Prostate gland (tissue), 2 donors: ENCODE data around the gene GIPC1.

ENCODE experiments used
- POLR2A ChIP-seq: fragments of 450-650 bp; IDR thresholded peaks from one replicate; pipeline ENCODE4 v1.6.1; 2016; ENCODE audit warnings: antibody characterized with exemption, mild to moderate bottlenecking
- TF ChIP-seq, protein P1 (sequence below), 4 experiments: fragments of 200-600 bp in 2 of 4; fragments of 450-650 bp in 2 of 4; sonication (generic) in 2 of 4; IDR thresholded peaks; 1 replicate in 3 of 4; 2 replicates in 1 of 4; pipeline ENCODE4 v1.5.1; 2016 to 2019; ENCODE audit warnings: antibody characterized with exemption in 4 of 4, mild to moderate bottlenecking in 2 of 4, moderate library complexity in 2 of 4

DNA sequence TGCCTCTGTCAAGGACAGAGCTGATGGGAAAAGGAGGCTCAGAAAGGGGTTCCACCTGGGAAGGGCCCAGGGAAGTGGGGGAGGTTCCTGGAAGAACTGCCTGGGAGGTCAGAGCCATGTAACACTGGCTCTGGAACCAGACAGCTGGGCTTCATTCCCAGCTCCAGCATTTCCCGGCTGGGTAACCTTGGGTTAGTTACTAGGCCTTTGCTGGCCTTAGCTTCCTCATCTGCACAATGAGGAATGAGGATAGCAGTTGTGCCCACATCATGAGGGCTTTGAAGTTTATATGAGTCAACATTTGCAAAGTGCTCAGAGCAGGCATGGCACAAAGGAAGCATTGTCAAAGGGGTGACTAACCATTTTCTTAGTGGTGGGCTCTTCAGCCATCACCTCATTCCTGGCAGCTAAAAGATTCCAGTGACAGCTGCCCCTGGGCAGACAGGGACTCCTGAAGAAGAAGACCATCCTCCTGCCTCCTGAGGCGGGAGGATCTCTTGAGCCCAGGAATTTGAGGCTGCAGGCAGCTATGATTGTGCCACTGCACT, 24.0 kb upstream of the GIPC1 start:
- no peak for TF ChIP-seq POLR2A
- TF ChIP-seq, protein P1, sequence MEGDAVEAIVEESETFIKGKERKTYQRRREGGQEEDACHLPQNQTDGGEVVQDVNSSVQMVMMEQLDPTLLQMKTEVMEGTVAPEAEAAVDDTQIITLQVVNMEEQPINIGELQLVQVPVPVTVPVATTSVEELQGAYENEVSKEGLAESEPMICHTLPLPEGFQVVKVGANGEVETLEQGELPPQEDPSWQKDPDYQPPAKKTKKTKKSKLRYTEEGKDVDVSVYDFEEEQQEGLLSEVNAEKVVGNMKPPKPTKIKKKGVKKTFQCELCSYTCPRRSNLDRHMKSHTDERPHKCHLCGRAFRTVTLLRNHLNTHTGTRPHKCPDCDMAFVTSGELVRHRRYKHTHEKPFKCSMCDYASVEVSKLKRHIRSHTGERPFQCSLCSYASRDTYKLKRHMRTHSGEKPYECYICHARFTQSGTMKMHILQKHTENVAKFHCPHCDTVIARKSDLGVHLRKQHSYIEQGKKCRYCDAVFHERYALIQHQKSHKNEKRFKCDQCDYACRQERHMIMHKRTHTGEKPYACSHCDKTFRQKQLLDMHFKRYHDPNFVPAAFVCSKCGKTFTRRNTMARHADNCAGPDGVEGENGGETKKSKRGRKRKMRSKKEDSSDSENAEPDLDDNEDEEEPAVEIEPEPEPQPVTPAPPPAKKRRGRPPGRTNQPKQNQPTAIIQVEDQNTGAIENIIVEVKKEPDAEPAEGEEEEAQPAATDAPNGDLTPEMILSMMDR (IDR thresholded peaks at IDR 0.05) = no peak
